K562 (cell line): ENCODE results near the gene PHC1. TPM values are rescaled to one million over a fixed set of nuclear protein-coding genes. Genes with fewer than 3 reads are reported as not detected.

Experiments
- CREB3L1 ChIP-seq: fragments of 450-650 bp; IDR thresholded peaks from 2 replicates; pipeline ENCODE4 v1.6.1; 2014; ENCODE audit warnings: low read depth, mild to moderate bottlenecking, moderate library complexity, borderline replicate concordance
- HMGN3 ChIP-seq: IDR thresholded peaks from 2 replicates; pipeline ENCODE4 v1.6.1; 2011; ENCODE audit warnings: borderline replicate concordance, low read depth, mild to moderate bottlenecking, mixed read lengths, low read length; ENCODE audit not compliant: insufficient read length; ENCODE audit errors: extremely low read depth
- MAZ ChIP-seq, 2 experiments: fragments of 450-650 bp in 1 of 2; sonication (generic) in 1 of 2; formaldehyde crosslinking; IDR thresholded peaks in 1 of 2; conservative IDR thresholded peaks in 1 of 2; 2 replicates each; pipeline versions ENCODE4 v1.4.0 to v1.5.0; 2020; ENCODE audit warnings: mild to moderate bottlenecking in 1 of 2, missing genetic modification reagents in 1 of 2
- MYC ChIP-seq, 2 experiments: fragments of 250-450 bp in 1 of 2; sonication (Bioruptor Pico) in 1 of 2; IDR thresholded peaks; 2 replicates each; pipeline versions ENCODE4 v1.5.1 to v1.6.1; 2012 to 2021; ENCODE audit warnings: low read depth in 2 of 2, borderline replicate concordance in 1 of 2, improper control_type of control experiment in 1 of 2, low read length in 1 of 2, mild to moderate bottlenecking in 1 of 2, moderate library complexity in 1 of 2
- NFYB ChIP-seq: IDR thresholded peaks from 2 replicates; pipeline ENCODE4 v1.6.1; 2011; ENCODE audit warnings: mild to moderate bottlenecking, moderate library complexity; ENCODE audit not compliant: insufficient read length; ENCODE audit errors: extremely low read depth
- RAD21 ChIP-seq, 2 experiments: fragments of 250-450 bp in 1 of 2; fragments of 450-650 bp in 1 of 2; sonication (Bioruptor Pico) in 1 of 2; formaldehyde crosslinking in 1 of 2; IDR thresholded peaks in 1 of 2; conservative IDR thresholded peaks in 1 of 2; 2 replicates each; pipeline versions ENCODE4 v1.4.0 to v1.8.0; 2020 to 2022; ENCODE audit warnings: mild to moderate bottlenecking in 2 of 2, moderate library complexity in 1 of 2
- TEAD1 ChIP-seq, 2 experiments: fragments of 450-650 bp in 1 of 2; sonication (generic) in 1 of 2; formaldehyde crosslinking; IDR thresholded peaks; 2 replicates each; pipeline versions ENCODE4 v1.4.0 to v1.8.0; 2020 to 2022; ENCODE audit warnings: mild to moderate bottlenecking in 2 of 2, missing genetic modification reagents in 1 of 2
- USF1 ChIP-seq: sonication (generic); formaldehyde crosslinking; IDR thresholded peaks from 2 replicates; pipeline ENCODE4 v1.9.0; 2022; ENCODE audit warnings: mild to moderate bottlenecking, missing genetic modification reagents
- ZBTB40 ChIP-seq, 2 experiments: fragments of 450-650 bp in 1 of 2; sonication (generic) in 1 of 2; formaldehyde crosslinking in 1 of 2; IDR thresholded peaks; 2 replicates each; pipeline versions ENCODE4 v1.7.1 to v1.9.0; 2016 to 2022; ENCODE audit warnings: inconsistent platforms in 1 of 2, mild to moderate bottlenecking in 1 of 2, missing genetic modification reagents in 1 of 2
- ZNF431 ChIP-seq: sonication (generic); formaldehyde crosslinking; IDR thresholded peaks from 2 replicates; pipeline ENCODE4 v1.8.0; 2022; ENCODE audit warnings: mild to moderate bottlenecking, missing genetic modification reagents
- ZNF583 ChIP-seq: fragments of 250-450 bp; sonication (Bioruptor Pico); IDR thresholded peaks from 2 replicates; pipeline ENCODE4 v1.4.0; 2020
- polyA plus RNA-seq, 8 experiments: library from polyadenylated mRNA; depleted of rRNA in 4 of 8; stranded (reverse) in 5 of 8; unstranded in 3 of 8; fragments of >200 nt; fragmentation: Nextera tagmentation in 2 of 8; fragmentation: Illumina TruSeq in 1 of 8; extraction: Ambion mirVana in 2 of 8; extraction: Trizol in 1 of 8; gene quantifications; 2 replicates each; pipeline versions ENCODE4 v1.2.1 to v1.2.3, GENCODE V29; 2011 to 2014; ENCODE audit warnings: inconsistent platforms in 1 of 8, missing spikeins in 1 of 8
- total RNA-seq, 7 experiments: library from RNA; depleted of rRNA in 6 of 7; stranded (reverse); fragments of >200 nt in 6 of 7; fragmentation: Illumina TruSeq in 2 of 7; extraction: Trizol in 2 of 7; gene quantifications; 2 replicates each; pipeline versions ENCODE4 v1.2.1 to v1.2.3, GENCODE V29; 2011 to 2021; ENCODE audit warnings: low replicate concordance in 1 of 7

PHC1 gene
- total and polyA plus RNA-seq, 9 of the 15 experiments (the other 6 are each of a cell fraction or from before 2014, with no cell fraction given), result 1.9 to 13.7 (median 6.9) TPM

GRCh38 chr12:8949342-8950220 is 35.3 kb downstream of the PHC1 start, which contains the start of gene M6PR (continued):
- TF ChIP-seq MYC (IDR thresholded peaks at IDR 0.05; ENCODE audit: low read depth, low read length), result peak; percentile 81
- peak; percentile 30; the same call in 1 of the 2 replicates for TF ChIP-seq MYC (CRISPR knock-in tag; IDR thresholded peaks at IDR 0.05; ENCODE audit: borderline replicate concordance, low read depth)
- peak; percentile 53 to 67; a peak in 3 of 4 replicates for TF ChIP-seq RAD21 (CRISPR knock-in tag; conservative IDR thresholded peaks at IDR 0.05 in 1 of 2, IDR thresholded peaks at IDR 0.05 in 1 of 2)
- peak; percentile 97 for TF ChIP-seq ZBTB40 (IDR thresholded peaks at IDR 0.05)
- no peak for TF ChIP-seq ZBTB40 (CRISPR knock-in tag; IDR thresholded peaks at IDR 0.05)
- TF ChIP-seq NFYB, result peak; percentile 15
- TF ChIP-seq CREB3L1, result peak; percentile 79
- peak; percentile 89 for TF ChIP-seq USF1 (CRISPR knock-in tag)
- TF ChIP-seq TEAD1 (CRISPR knock-in tag; IDR thresholded peaks at IDR 0.05), result peak in 1 of 2 experiments; percentile 28; a peak in 2 of 4 replicates
- TF ChIP-seq HMGN3, result peak; percentile 43
- TF ChIP-seq ZNF431 (CRISPR knock-in tag), result no peak
- TF ChIP-seq ZNF583, result no peak
- peak; percentile 21 to 29; a peak in 3 of 4 replicates for TF ChIP-seq MAZ (CRISPR knock-in tag; conservative IDR thresholded peaks at IDR 0.05 in 1 of 2, IDR thresholded peaks at IDR 0.05 in 1 of 2)
